ENCODE data around the gene NUTM2F.

Gene NUTM2F

DNA sequence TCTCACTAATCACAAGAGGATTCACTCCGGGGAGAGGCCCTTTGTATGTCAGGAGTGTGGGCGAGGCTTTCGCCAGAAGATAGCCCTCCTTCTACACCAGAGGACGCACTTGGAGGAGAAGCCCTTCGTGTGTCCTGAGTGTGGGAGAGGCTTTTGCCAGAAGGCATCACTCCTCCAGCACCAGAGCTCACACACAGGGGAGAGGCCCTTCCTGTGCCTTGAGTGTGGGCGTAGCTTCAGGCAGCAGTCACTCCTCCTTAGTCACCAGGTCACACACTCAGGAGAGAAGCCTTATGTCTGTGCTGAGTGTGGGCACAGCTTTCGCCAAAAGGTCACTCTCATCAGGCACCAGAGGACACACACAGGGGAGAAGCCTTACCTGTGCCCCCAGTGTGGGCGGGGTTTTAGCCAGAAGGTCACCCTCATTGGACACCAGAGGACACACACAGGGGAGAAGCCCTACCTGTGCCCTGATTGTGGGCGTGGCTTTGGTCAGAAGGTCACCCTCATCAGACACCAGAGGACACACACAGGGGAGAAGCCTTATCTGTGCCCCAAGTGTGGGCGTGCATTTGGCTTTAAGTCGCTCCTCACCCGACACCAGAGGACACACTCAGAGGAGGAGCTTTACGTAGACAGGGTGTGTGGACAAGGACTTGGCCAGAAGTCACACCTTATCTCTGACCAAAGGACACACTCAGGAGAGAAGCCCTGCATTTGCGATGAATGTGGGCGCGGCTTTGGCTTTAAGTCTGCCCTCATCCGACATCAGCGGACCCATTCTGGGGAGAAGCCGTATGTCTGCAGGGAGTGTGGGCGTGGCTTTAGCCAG, 27.8 kb downstream of the NUTM2F start:
- Histone ChIP-seq H2AFZ (ENCODE audit: low read depth, low read length) (no peak overlapping the region), H3K9ac (ENCODE audit: low read depth, low read length) (no peak overlapping the region), H3K4me1 (ENCODE audit: insufficient read depth, low read length) (no peaks in the 10 kb centered on the region), H3K4me3 (ENCODE audit: low read depth in 1 of 2, low read length in 2 of 2) (no peak overlapping the region), H3K36me3 (ENCODE audit: insufficient read depth, low read length) (no peaks in the 10 kb centered on the region), H3K79me2 (ENCODE audit: insufficient read depth, low read length) (no peaks in the 10 kb centered on the region), H3K9me3 (ENCODE audit: insufficient read depth, low read length, severe bottlenecking) (no peaks in the 10 kb centered on the region), H4K20me1 (ENCODE audit: insufficient read depth, low read length) (no peaks in the 10 kb centered on the region), H3K27me3 (ENCODE audit: insufficient read depth, low read length, poor library complexity) (no peaks in the 10 kb centered on the region), H3K27ac (ENCODE audit: low read length) (no peak overlapping the region), H3K4me2 (ENCODE audit: insufficient read depth, low read length) (no peak overlapping the region)
- no peak for TF ChIP-seq EZH2 (IDR thresholded peaks at IDR 0.05; ENCODE audit: borderline replicate concordance, low read depth, low read length, severe bottlenecking)
- TF ChIP-seq, protein P1, sequence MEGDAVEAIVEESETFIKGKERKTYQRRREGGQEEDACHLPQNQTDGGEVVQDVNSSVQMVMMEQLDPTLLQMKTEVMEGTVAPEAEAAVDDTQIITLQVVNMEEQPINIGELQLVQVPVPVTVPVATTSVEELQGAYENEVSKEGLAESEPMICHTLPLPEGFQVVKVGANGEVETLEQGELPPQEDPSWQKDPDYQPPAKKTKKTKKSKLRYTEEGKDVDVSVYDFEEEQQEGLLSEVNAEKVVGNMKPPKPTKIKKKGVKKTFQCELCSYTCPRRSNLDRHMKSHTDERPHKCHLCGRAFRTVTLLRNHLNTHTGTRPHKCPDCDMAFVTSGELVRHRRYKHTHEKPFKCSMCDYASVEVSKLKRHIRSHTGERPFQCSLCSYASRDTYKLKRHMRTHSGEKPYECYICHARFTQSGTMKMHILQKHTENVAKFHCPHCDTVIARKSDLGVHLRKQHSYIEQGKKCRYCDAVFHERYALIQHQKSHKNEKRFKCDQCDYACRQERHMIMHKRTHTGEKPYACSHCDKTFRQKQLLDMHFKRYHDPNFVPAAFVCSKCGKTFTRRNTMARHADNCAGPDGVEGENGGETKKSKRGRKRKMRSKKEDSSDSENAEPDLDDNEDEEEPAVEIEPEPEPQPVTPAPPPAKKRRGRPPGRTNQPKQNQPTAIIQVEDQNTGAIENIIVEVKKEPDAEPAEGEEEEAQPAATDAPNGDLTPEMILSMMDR (IDR thresholded peaks at IDR 0.05; ENCODE audit: borderline replicate concordance, extremely low read depth, low read length, poor library complexity, severe bottlenecking) = no peak
- ATAC-seq (ENCODE audit: insufficient read depth, low read depth) = no peak
- no peak for DNase-seq

DNA sequence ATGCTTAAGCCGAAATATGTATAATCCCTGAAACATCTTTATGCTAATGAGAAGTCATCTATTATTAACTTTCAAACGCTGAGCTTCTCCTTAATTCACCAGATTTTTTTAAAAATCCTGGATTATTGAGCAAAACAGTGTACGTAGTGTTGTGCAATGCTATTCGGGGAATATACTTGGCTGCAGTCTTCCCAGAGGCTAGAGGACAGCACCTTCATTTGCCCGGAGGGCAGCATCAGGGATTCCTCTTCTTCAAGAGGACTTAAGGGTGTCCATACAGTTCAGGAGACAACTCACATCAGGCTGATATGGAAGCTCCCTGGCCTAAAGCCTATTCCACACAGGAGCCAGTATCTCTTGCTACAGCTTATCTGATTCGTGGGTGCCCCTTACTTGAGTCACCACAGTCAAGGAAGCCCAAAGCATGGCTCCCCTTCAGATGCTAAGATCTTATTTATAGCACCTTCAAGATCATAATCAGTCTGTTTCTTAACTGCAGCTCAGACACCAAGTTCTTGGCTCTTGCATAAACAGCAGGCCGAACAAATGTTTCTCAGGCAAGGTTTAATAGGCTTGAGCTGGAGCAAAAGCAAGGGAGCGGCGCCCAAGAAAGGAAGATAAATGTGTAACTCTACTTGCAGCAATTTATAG, 29.4 kb downstream of the NUTM2F start:
- TF ChIP-seq, protein P1 (IDR thresholded peaks at IDR 0.05; ENCODE audit: borderline replicate concordance, extremely low read depth, low read length, poor library complexity, severe bottlenecking) = no peak
- no peak for TF ChIP-seq EZH2 (IDR thresholded peaks at IDR 0.05; ENCODE audit: borderline replicate concordance, low read depth, low read length, severe bottlenecking)
- no peaks in the 10 kb centered on the region for H3K36me3 ChIP-seq (ENCODE audit: insufficient read depth, low read length)
- no peak for ATAC-seq (ENCODE audit: insufficient read depth, low read depth)
- no peaks in the 10 kb centered on the region for H4K20me1 ChIP-seq (ENCODE audit: insufficient read depth, low read length)
- DNase-seq = no peak
- H3K9ac ChIP-seq (ENCODE audit: low read depth, low read length) = no peak overlapping the region
- no peaks in the 10 kb centered on the region for H3K4me1 ChIP-seq (ENCODE audit: insufficient read depth, low read length)
- H3K9me3 ChIP-seq (ENCODE audit: insufficient read depth, low read length, severe bottlenecking) = no peaks in the 10 kb centered on the region
- no peak overlapping the region for H3K4me2 ChIP-seq (ENCODE audit: insufficient read depth, low read length)
- H3K27me3 ChIP-seq (ENCODE audit: insufficient read depth, low read length, poor library complexity) = no peaks in the 10 kb centered on the region
- H2AFZ ChIP-seq (ENCODE audit: low read depth, low read length) = no peak overlapping the region
- no peak overlapping the region for H3K27ac ChIP-seq (ENCODE audit: low read length)
- H3K4me3 ChIP-seq (ENCODE audit: low read depth in 1 of 2, low read length in 2 of 2) = no peak overlapping the region
- H3K79me2 ChIP-seq (ENCODE audit: insufficient read depth, low read length) = no peaks in the 10 kb centered on the region

DNA sequence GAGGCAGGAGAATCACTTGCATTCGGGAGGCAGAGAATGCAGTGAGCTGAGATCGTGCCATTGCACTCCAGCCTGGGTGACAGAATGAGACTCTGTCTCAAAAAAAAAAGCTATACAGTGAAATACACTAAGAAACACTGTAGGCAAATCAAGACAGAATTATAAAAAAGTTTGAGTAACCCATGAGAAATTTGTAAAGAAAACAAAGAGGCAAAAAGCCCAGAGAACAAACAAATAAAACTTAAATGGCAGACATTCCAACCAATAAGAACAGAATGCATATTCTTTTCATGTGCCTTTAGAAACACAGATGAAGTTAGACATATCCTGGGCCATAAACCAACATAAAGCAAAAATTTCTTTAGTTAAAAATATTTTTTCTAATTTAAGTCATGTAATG, 38.8 kb downstream of the NUTM2F start:
- H3K4me3 ChIP-seq (ENCODE audit: low read depth in 1 of 2, low read length in 2 of 2) = no peak overlapping the region
- no peak overlapping the region for H2AFZ ChIP-seq (ENCODE audit: low read depth, low read length)
- H3K4me2 ChIP-seq (ENCODE audit: insufficient read depth, low read length) = no peak overlapping the region
- no peaks in the 10 kb centered on the region for H3K9me3 ChIP-seq (ENCODE audit: insufficient read depth, low read length, severe bottlenecking)
- H3K79me2 ChIP-seq (ENCODE audit: insufficient read depth, low read length) = no peaks in the 10 kb centered on the region
- H3K27me3 ChIP-seq (ENCODE audit: insufficient read depth, low read length, poor library complexity) = no peaks in the 10 kb centered on the region
- H3K27ac ChIP-seq (ENCODE audit: low read length) = no peak overlapping the region
- H3K9ac ChIP-seq (ENCODE audit: low read depth, low read length) = no peak overlapping the region
- H3K36me3 ChIP-seq (ENCODE audit: insufficient read depth, low read length) = peaks cover 17% of the 10 kb centered on the region
- no peaks in the 10 kb centered on the region for H4K20me1 ChIP-seq (ENCODE audit: insufficient read depth, low read length)
- H3K4me1 ChIP-seq (ENCODE audit: insufficient read depth, low read length) = no peaks in the 10 kb centered on the region
- DNase-seq (no peak), ATAC-seq (ENCODE audit: insufficient read depth, low read depth) (no peak)
- no peak for TF ChIP-seq EZH2 (IDR thresholded peaks at IDR 0.05; ENCODE audit: borderline replicate concordance, low read depth, low read length, severe bottlenecking)
- TF ChIP-seq, protein P1 (IDR thresholded peaks at IDR 0.05; ENCODE audit: borderline replicate concordance, extremely low read depth, low read length, poor library complexity, severe bottlenecking) = no peak
